ENCODE data around the gene FRS2. TPM values are rescaled to one million over a fixed set of nuclear protein-coding genes. Genes with fewer than 3 reads are reported as not detected.
A peak's percentile ranks its signal among the peaks of the same experiment; 100 is the strongest.

The FRS2 gene
- total RNA-seq, 1 donor from 2014 or later: 31.4 TPM

GRCh38 chr12:69524331-69524630 lies 54.1 kb downstream of the FRS2 start:
- Mint-ChIP-seq H3K4me3 (no peak overlapping the region), H3K4me1 (no peaks in the 10 kb centered on the region), H3K27me3 (ENCODE audit: low read depth) (no peaks in the 10 kb centered on the region), H3K36me3 (ENCODE audit: low read depth) (peaks cover 38% of the 10 kb centered on the region), H3K9me3 (peaks cover 26% of the 10 kb centered on the region), H3K27ac (ENCODE audit: unreplicated experiment) (no peak overlapping the region)
- DNase-seq (ENCODE audit: low read depth, low spot score): no peak
- TF ChIP-seq CTCF (conservative IDR thresholded peaks at IDR 0.05): no peak

GRCh38 chr12:69524755-69525469 lies 54.7 kb downstream of the FRS2 start:
- no peaks in the 10 kb centered on the region for H3K4me1 Mint-ChIP-seq
- peaks cover 21% of the 10 kb centered on the region for H3K9me3 Mint-ChIP-seq
- no peak for TF ChIP-seq CTCF (conservative IDR thresholded peaks at IDR 0.05)
- peaks cover 33% of the 10 kb centered on the region for H3K36me3 Mint-ChIP-seq (ENCODE audit: low read depth)
- no peak for DNase-seq (ENCODE audit: low read depth, low spot score)
- H3K27ac Mint-ChIP-seq (ENCODE audit: unreplicated experiment): no peak overlapping the region
- H3K27me3 Mint-ChIP-seq (ENCODE audit: low read depth): no peaks in the 10 kb centered on the region
- no peak overlapping the region for H3K4me3 Mint-ChIP-seq

GRCh38 chr12:69527506-69528272 lies 57.5 kb downstream of the FRS2 start:
- TF ChIP-seq CTCF (conservative IDR thresholded peaks at IDR 0.05): no peak
- no peaks in the 10 kb centered on the region for H3K27me3 Mint-ChIP-seq (ENCODE audit: low read depth)
- peaks cover 13% of the 10 kb centered on the region for H3K36me3 Mint-ChIP-seq (ENCODE audit: low read depth)
- peaks cover 4% of the 10 kb centered on the region for H3K4me1 Mint-ChIP-seq
- no peak overlapping the region for H3K4me3 Mint-ChIP-seq
- DNase-seq (ENCODE audit: low read depth, low spot score): no peak
- H3K9me3 Mint-ChIP-seq: peaks cover 2% of the 10 kb centered on the region
- H3K27ac Mint-ChIP-seq (ENCODE audit: unreplicated experiment): no peak overlapping the region

- no peaks in the 10 kb centered on the region for H3K27me3 Mint-ChIP-seq (ENCODE audit: low read depth)
- H3K4me1 Mint-ChIP-seq: peaks cover 13% of the 10 kb centered on the region
- DNase-seq (ENCODE audit: low read depth, low spot score): no peak
- H3K4me3 Mint-ChIP-seq: no peak overlapping the region
- no peaks in the 10 kb centered on the region for H3K9me3 Mint-ChIP-seq
- no peak overlapping the region for H3K27ac Mint-ChIP-seq (ENCODE audit: unreplicated experiment)
- no peak for TF ChIP-seq CTCF (conservative IDR thresholded peaks at IDR 0.05)
- peaks cover 5% of the 10 kb centered on the region for H3K36me3 Mint-ChIP-seq (ENCODE audit: low read depth)
Measured at GRCh38 chr12:69529021-69529420, 58.8 kb downstream of the FRS2 start.

GRCh38 chr12:69533844-69534243 lies 63.7 kb downstream of the FRS2 start:
- Mint-ChIP-seq H3K9me3 (no peaks in the 10 kb centered on the region), H3K4me1 (peaks cover 43% of the 10 kb centered on the region), H3K27me3 (ENCODE audit: low read depth) (no peaks in the 10 kb centered on the region), H3K36me3 (ENCODE audit: low read depth) (peaks cover 10% of the 10 kb centered on the region), H3K27ac (ENCODE audit: unreplicated experiment) (peak overlapping the region; percentile 46), H3K4me3 (no peak overlapping the region)
- DNase-seq (ENCODE audit: low read depth, low spot score): no peak
- TF ChIP-seq CTCF (conservative IDR thresholded peaks at IDR 0.05): no peak
